WTC11 (cell line): ENCODE data around the gene SMO. TPM values are rescaled to one million over a fixed set of nuclear protein-coding genes. Genes with fewer than 3 reads are reported as not detected.

Experiments
- ATAC-seq: fragments of 200-7000 bp; cut with Tn5 transposase; 2 replicates; pipeline ENCODE4 v1.10.0; 2021; ENCODE audit warnings: mild to moderate bottlenecking, moderate library complexity
- CTCF ChIA-PET: fragments of 300-600 bp; sonication (Branson Sonifier 250); formaldehyde crosslinking; loops from one replicate; lab custom pipeline; 2021; ENCODE audit warnings: antibody characterized with exemption; lab: Charles Lee
- POLR2A ChIA-PET: fragments of 350-600 bp; sonication (Branson Sonifier 250); formaldehyde crosslinking; loops from one replicate; lab custom pipeline; 2021; ENCODE audit warnings: antibody characterized with exemption; lab: Charles Lee
- DNase-seq: peaks from one replicate; pipeline ENCODE4 v3.0.0; 2021; ENCODE audit warnings: low spot score
- H3K27ac Mint-ChIP-seq: 2 replicates; pipeline ENCODE4 v1.8.0; 2021; ENCODE audit warnings: mixed read lengths
- H3K27me3 Mint-ChIP-seq: 2 replicates; pipeline ENCODE4 v1.8.0; 2021; ENCODE audit warnings: low read depth, mild to moderate bottlenecking, moderate library complexity, mixed read lengths
- H3K36me3 Mint-ChIP-seq: 2 replicates; pipeline ENCODE4 v1.8.0; 2021; ENCODE audit warnings: mixed read lengths
- H3K4me1 Mint-ChIP-seq: 2 replicates; pipeline ENCODE4 v1.8.0; 2022; ENCODE audit warnings: mixed read lengths
- H3K4me3 Mint-ChIP-seq: 2 replicates; pipeline ENCODE4 v1.8.0; 2021; ENCODE audit warnings: mild to moderate bottlenecking, moderate library complexity, mixed read lengths
- H3K9me3 Mint-ChIP-seq: 2 replicates; pipeline ENCODE4 v1.8.0; 2021; ENCODE audit warnings: mixed read lengths
- ATF2 ChIP-seq: sonication (generic); formaldehyde crosslinking; IDR thresholded peaks from 2 replicates; pipeline ENCODE4 v1.8.1; 2022; ENCODE audit warnings: low read depth, missing genetic modification reagents, borderline replicate concordance
- CBFB ChIP-seq: sonication (generic); formaldehyde crosslinking; IDR thresholded peaks from 2 replicates; pipeline ENCODE4 v1.8.1; 2022; ENCODE audit warnings: mild to moderate bottlenecking, low read depth, missing genetic modification reagents
- IRF1 ChIP-seq: sonication (generic); formaldehyde crosslinking; IDR thresholded peaks from 2 replicates; pipeline ENCODE4 v1.8.0; 2023; ENCODE audit warnings: missing genetic modification reagents
- IRF2 ChIP-seq: sonication (generic); formaldehyde crosslinking; IDR thresholded peaks from 2 replicates; pipeline ENCODE4 v1.8.0; 2022; ENCODE audit warnings: low read depth, missing genetic modification reagents, borderline replicate concordance
- JUN ChIP-seq: sonication (generic); formaldehyde crosslinking; IDR thresholded peaks from 2 replicates; pipeline ENCODE4 v1.8.0; 2023; ENCODE audit warnings: mild to moderate bottlenecking, missing genetic modification reagents
- NFATC4 ChIP-seq: fragments of 250-450 bp; sonication (Bioruptor Pico); IDR thresholded peaks from 2 replicates; pipeline ENCODE4 v1.9.0; 2021; ENCODE audit warnings: mild to moderate bottlenecking
- RORB ChIP-seq: fragments of 250-450 bp; sonication (Bioruptor Pico); IDR thresholded peaks from 2 replicates; pipeline ENCODE4 v1.9.0; 2021; ENCODE audit warnings: mild to moderate bottlenecking
- SMAD4 ChIP-seq: sonication (generic); formaldehyde crosslinking; IDR thresholded peaks from 2 replicates; pipeline ENCODE4 v1.8.0; 2022; ENCODE audit warnings: mild to moderate bottlenecking, missing genetic modification reagents
- SOX15 ChIP-seq: fragments of 250-450 bp; sonication (Bioruptor Pico); IDR thresholded peaks from 2 replicates; pipeline ENCODE4 v1.9.0; 2021; ENCODE audit warnings: mild to moderate bottlenecking
- STAT6 ChIP-seq: sonication (generic); formaldehyde crosslinking; conservative IDR thresholded peaks from 2 replicates; pipeline ENCODE4 v1.8.1; 2023; ENCODE audit warnings: mild to moderate bottlenecking, low read depth, missing genetic modification reagents, moderate library complexity
- TCF7 ChIP-seq: sonication (generic); formaldehyde crosslinking; IDR thresholded peaks from 2 replicates; pipeline ENCODE4 v1.8.0; 2022; ENCODE audit warnings: mild to moderate bottlenecking, low read depth, missing genetic modification reagents, moderate library complexity
- TEAD1 ChIP-seq: sonication (generic); formaldehyde crosslinking; IDR thresholded peaks from 2 replicates; pipeline ENCODE4 v1.8.0; 2022; ENCODE audit warnings: mild to moderate bottlenecking, missing genetic modification reagents
- TEAD4 ChIP-seq: sonication (generic); formaldehyde crosslinking; IDR thresholded peaks from 2 replicates; pipeline ENCODE4 v1.8.0; 2022; ENCODE audit warnings: mild to moderate bottlenecking, missing genetic modification reagents
- TP53 ChIP-seq: sonication (generic); formaldehyde crosslinking; IDR thresholded peaks from 2 replicates; pipeline ENCODE4 v1.8.1; 2023; ENCODE audit warnings: mild to moderate bottlenecking, missing genetic modification reagents
- ZNF121 ChIP-seq: sonication (generic); formaldehyde crosslinking; IDR thresholded peaks from 2 replicates; pipeline ENCODE4 v1.8.0; 2023; ENCODE audit warnings: missing genetic modification reagents
- ZNF219 ChIP-seq: sonication (generic); formaldehyde crosslinking; IDR thresholded peaks from 2 replicates; pipeline ENCODE4 v1.8.0; 2023; ENCODE audit warnings: missing genetic modification reagents, mild to moderate bottlenecking, borderline replicate concordance
- ZNF317 ChIP-seq: sonication (generic); formaldehyde crosslinking; IDR thresholded peaks from 2 replicates; pipeline ENCODE4 v1.8.1; 2023; ENCODE audit warnings: low read depth, mild to moderate bottlenecking, moderate library complexity, missing genetic modification reagents, borderline replicate concordance
- ZNF396 ChIP-seq: fragments of 250-450 bp; sonication (Bioruptor Pico); IDR thresholded peaks from 2 replicates; pipeline ENCODE4 v1.8.0; 2021; ENCODE audit warnings: mild to moderate bottlenecking, moderate library complexity, borderline replicate concordance
- ZSCAN18 ChIP-seq: fragments of 250-450 bp; sonication (Bioruptor Pico); IDR thresholded peaks from 2 replicates; pipeline ENCODE4 v2.1.2; 2022; ENCODE audit warnings: mild to moderate bottlenecking, moderate library complexity
- total RNA-seq: library from RNA; stranded (reverse); gene quantifications from 3 replicates; pipeline ENCODE4 v1.2.3, GENCODE V29; 2021
- TF ChIP-seq, protein P1 (sequence below): sonication (generic); formaldehyde crosslinking; conservative IDR thresholded peaks from 2 replicates; pipeline ENCODE4 v1.8.1; 2022; ENCODE audit warnings: mild to moderate bottlenecking, missing genetic modification reagents
- TF ChIP-seq, protein P2 (sequence below): sonication (generic); formaldehyde crosslinking; IDR thresholded peaks from 2 replicates; pipeline ENCODE4 v1.8.0; 2022; ENCODE audit warnings: mild to moderate bottlenecking, missing genetic modification reagents
- TF ChIP-seq, protein P3 (sequence below): sonication (generic); formaldehyde crosslinking; IDR thresholded peaks from 2 replicates; pipeline ENCODE4 v1.8.1; 2023; ENCODE audit warnings: mild to moderate bottlenecking, missing genetic modification reagents
- TF ChIP-seq, protein P4 (sequence below): sonication (generic); formaldehyde crosslinking; IDR thresholded peaks from 2 replicates; pipeline ENCODE4 v1.8.1; 2022; ENCODE audit warnings: mild to moderate bottlenecking, moderate library complexity, missing genetic modification reagents
- TF ChIP-seq, protein P5 (sequence below): sonication (generic); formaldehyde crosslinking; IDR thresholded peaks from 2 replicates; pipeline ENCODE4 v1.8.0; 2022; ENCODE audit warnings: mild to moderate bottlenecking, missing genetic modification reagents

Gene SMO
- total RNA-seq, 1 experiment from 2014 or later: 56.9 TPM

GRCh38 chr7:129191272-129191671 lies 2.8 kb downstream of the SMO start:
- H3K4me1 Mint-ChIP-seq: peaks cover 40% of the 10 kb centered on the region
- no peak overlapping the region for H3K27ac Mint-ChIP-seq
- no peak for ATAC-seq
- peaks cover 25% of the 10 kb centered on the region for H3K27me3 Mint-ChIP-seq
- DNase-seq: no peak
- POLR2A ChIA-PET: no interaction called here
- TF ChIP-seq ZNF121 (no peak), TP53 (no peak), JUN (CRISPR knock-in tag) (no peak), RORB (CRISPR knock-in tag) (no peak), ZNF396 (no peak), STAT6 (CRISPR knock-in tag) (no peak), ATF2 (no peak), ZNF219 (CRISPR knock-in tag) (no peak), TCF7 (no peak), TEAD4 (no peak), NFATC4 (CRISPR knock-in tag) (no peak), SOX15 (CRISPR knock-in tag) (no peak), SMAD4 (CRISPR knock-in tag) (no peak), IRF2 (CRISPR knock-in tag) (no peak), CBFB (CRISPR knock-in tag) (no peak)
- TF ChIP-seq, protein P1, sequence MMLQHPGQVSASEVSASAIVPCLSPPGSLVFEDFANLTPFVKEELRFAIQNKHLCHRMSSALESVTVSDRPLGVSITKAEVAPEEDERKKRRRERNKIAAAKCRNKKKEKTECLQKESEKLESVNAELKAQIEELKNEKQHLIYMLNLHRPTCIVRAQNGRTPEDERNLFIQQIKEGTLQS: no peak
- TF ChIP-seq, protein P2, sequence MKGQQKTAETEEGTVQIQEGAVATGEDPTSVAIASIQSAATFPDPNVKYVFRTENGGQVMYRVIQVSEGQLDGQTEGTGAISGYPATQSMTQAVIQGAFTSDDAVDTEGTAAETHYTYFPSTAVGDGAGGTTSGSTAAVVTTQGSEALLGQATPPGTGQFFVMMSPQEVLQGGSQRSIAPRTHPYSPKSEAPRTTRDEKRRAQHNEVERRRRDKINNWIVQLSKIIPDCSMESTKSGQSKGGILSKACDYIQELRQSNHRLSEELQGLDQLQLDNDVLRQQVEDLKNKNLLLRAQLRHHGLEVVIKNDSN (CRISPR knock-in tag): no peak
- TF ChIP-seq, protein P3, sequence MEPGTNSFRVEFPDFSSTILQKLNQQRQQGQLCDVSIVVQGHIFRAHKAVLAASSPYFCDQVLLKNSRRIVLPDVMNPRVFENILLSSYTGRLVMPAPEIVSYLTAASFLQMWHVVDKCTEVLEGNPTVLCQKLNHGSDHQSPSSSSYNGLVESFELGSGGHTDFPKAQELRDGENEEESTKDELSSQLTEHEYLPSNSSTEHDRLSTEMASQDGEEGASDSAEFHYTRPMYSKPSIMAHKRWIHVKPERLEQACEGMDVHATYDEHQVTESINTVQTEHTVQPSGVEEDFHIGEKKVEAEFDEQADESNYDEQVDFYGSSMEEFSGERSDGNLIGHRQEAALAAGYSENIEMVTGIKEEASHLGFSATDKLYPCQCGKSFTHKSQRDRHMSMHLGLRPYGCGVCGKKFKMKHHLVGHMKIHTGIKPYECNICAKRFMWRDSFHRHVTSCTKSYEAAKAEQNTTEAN (CRISPR knock-in tag): no peak
- TF ChIP-seq, protein P4, sequence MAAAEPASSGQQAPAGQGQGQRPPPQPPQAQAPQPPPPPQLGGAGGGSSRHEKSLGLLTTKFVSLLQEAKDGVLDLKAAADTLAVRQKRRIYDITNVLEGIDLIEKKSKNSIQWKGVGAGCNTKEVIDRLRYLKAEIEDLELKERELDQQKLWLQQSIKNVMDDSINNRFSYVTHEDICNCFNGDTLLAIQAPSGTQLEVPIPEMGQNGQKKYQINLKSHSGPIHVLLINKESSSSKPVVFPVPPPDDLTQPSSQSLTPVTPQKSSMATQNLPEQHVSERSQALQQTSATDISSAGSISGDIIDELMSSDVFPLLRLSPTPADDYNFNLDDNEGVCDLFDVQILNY (CRISPR knock-in tag): no peak
- TF ChIP-seq, all 79 proteins: peak for 0
- Mint-ChIP-seq H3K36me3 (peaks cover 25% of the 10 kb centered on the region), H3K9me3 (peaks cover 10% of the 10 kb centered on the region; the same call in 1 of the 2 replicates), H3K4me3 (peak overlapping the region; percentile 14; the same call in 1 of the 2 replicates)
- CTCF ChIA-PET: interaction anchor here (5.8 kb wide), 1 partner anchor 28 kb away, joined by 36 read pairs; no protein-coding TSS in a partner anchor

DNA sequence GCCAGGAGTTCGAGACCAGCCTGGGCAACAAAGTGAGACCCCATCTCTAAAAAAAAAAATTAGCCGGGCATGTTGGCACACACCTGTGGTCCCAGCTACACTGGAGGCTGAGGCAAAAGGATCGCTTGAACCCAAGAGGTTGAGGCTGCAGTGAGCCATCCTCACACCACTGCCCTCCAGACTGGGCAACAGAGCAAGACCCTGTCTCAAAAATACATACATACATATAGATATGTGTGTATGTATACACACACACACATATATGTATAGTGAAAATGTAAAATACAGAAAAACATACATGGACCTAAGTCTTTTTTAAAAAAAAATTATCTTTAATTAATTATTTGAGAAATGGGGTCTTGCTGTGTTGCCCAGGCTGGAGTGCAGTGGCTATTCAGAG lies 5.5 kb downstream of the SMO start:
- H3K27ac Mint-ChIP-seq: no peak overlapping the region
- no peak for DNase-seq
- no peak for ATAC-seq
- H3K36me3 Mint-ChIP-seq: peaks cover 32% of the 10 kb centered on the region
- TF ChIP-seq ZSCAN18 (CRISPR knock-in tag) (no peak), JUN (CRISPR knock-in tag) (no peak), ZNF121 (peak; percentile 72; the same call in 1 of the 2 replicates), IRF1 (no peak), ZNF317 (CRISPR knock-in tag) (no peak), TEAD1 (CRISPR knock-in tag) (no peak)
- TF ChIP-seq, protein P5, sequence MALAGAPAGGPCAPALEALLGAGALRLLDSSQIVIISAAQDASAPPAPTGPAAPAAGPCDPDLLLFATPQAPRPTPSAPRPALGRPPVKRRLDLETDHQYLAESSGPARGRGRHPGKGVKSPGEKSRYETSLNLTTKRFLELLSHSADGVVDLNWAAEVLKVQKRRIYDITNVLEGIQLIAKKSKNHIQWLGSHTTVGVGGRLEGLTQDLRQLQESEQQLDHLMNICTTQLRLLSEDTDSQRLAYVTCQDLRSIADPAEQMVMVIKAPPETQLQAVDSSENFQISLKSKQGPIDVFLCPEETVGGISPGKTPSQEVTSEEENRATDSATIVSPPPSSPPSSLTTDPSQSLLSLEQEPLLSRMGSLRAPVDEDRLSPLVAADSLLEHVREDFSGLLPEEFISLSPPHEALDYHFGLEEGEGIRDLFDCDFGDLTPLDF (CRISPR knock-in tag): no peak
- peaks cover 10% of the 10 kb centered on the region; the same call in 1 of the 2 replicates for H3K9me3 Mint-ChIP-seq
- CTCF ChIA-PET: interaction anchor here (0.9 to 5.8 kb wide), 3 partner anchors 17 to 30 kb away, joined by 4 to 36 read pairs (median 8); no protein-coding TSS in a partner anchor
- peaks cover 28% of the 10 kb centered on the region for H3K4me1 Mint-ChIP-seq
- no peak overlapping the region for H3K4me3 Mint-ChIP-seq
- H3K27me3 Mint-ChIP-seq: peaks cover 7% of the 10 kb centered on the region; the same call in 1 of the 2 replicates
- POLR2A ChIA-PET: interaction anchor here (0.6 kb wide), 1 partner anchor 1025 kb away, joined by 4 read pairs; no protein-coding TSS in a partner anchor
